Activated CD8-positive, alpha-beta memory T cell treated with anti-CD3 and anti-CD28 coated beads, Interleukin-2, amount 50 U/mL, for 24 hours (primary cell): ENCODE data around the gene LGALS1.
"Not testable (repeated sequence)": the region's sequence is repeated elsewhere in the genome, so short reads cannot be mapped to it uniquely, and the experiment has no call there.

Experiments used
- DNase-seq: peaks from one replicate; pipeline ENCODE4 v3.0.0-alpha.2; 2020; ENCODE audit errors: extremely low read depth

LGALS1 gene

DNA sequence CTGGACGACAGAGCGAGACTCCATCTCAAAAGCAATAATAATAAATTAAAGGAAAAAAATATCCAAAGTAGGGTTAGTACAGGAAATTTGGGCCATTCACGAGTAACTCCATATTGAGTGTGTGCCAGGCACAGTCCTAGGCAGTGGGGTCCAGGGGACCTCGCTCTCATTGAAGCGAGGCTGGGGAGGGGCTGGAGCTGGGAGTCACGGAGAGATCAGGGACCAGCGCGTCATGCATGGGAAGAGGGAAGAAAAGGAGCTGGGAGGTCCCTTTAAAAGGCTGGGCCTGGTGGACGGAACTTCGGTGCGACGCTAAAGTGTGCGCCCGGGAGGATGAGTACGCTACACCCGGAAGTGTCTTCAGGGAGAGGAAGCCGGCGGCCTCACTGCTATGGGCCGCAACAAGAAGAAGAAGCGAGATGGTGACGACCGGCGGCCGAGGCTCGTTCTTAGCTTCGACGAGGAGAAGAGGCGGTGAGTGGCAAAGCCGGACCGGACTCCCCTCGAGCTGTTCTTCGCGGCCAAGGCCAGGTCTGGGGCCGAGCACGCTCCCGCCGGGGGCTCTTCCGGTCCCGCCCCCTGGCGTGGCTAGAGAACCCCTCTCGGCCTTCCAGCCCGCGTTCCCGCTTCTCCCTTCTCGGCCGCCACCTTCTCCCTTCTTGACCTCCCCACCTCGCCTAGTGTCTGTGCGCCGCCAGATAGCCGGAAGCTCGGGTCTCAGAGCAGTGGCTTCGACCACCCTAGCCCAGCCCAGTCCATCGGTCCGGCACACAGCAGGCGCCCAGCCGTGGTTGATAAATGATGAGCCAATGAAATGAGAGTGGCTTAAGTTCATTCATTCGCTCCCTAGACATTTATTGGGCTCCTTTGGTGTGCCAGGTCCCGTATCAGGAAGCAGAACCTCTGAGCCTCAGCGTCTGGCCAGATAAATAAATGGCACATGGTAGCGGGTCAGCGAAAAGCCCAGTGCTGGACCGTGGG lies 10.9 kb downstream of the LGALS1 start, which contains the start of gene NOL12:
Gene NOL12 (plus strand): TSS at position 342 of the 981 bp plus-strand sequence. CDS start 50 bp downstream, at position 392.
- DNase-seq = no peak

DNA sequence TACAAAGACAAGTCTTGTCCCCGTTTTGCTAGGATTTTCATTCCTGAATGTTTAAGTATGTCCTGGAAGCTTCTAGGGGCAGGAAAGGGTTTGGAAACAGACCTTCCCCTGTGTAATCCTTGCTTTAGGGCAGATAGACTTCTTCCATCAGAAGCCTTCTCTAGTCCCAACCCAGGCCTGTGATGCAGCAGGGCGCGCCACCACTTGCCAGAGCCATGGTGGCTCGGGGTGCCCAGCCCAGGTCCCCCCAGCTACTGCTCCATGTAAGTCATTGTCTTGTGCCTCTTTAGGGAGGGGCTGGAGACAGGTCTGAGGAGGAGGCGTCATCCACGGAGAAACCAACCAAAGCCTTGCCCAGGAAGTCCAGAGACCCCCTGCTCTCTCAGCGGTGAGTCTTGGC lies 15.0 kb downstream of the LGALS1 start:
- DNase-seq = no peak

DNA sequence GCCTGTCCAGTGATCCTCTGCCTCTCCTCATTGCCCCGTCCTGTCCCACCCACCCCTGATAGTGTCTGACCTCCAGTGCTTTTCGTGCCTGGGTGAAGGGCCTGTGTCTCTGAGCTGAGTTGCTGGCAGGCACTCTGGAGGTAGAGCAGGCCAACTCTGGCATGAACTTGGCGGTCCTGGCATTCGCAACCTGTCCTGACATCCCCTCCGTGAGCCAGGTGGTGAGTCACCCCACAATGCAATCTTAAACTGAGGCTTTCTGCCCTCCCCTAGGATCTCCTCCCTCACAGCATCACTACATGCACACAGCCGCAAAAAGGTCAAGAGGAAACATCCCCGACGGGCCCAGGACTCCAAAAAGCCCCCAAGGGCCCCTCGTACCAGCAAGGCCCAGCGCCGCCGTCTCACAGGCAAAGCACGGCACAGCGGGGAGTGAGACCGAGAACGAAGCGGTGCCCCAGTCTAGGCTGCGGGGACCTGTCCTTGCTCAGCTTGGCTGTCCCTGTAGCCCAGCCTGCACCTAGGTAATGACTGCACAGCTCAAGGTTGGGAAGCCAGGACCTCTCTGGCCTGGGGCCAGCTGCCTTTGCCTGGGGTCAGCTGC lies 15.6 kb downstream of the LGALS1 start:
- no peak for DNase-seq

DNA sequence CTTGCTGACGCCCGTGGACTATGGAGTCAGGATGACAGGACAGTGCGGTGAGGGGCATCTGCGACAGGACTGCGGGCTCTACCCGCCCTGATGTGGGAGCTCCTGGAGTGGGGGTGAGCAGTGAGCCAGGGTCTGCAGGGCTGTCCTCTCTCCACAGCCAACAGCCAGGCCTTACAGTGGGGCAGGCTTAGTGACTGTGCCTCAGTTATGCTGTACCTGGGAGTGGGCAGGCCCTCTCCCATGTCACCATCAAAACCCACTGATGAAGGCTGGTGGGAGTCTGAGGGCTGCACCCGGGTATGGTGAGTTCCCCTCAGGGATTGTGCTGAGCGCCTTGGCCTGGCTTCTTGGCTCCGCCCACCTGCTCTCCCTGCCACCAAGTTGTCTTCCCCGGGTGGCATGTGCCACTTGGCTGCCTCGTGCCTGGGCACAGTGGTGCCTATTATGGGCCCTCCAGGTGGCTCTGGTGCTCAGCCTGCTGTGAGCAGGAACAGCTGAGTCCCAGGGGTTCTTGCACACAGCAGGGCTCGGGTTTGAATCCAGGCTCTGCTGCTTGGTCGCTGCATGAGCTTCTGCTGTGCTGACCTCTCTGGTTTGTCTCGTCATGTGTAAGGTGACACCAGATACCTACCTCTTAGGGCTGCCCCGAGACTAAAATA lies 17.3 kb downstream of the LGALS1 start:
- DNase-seq = no peak

DNA sequence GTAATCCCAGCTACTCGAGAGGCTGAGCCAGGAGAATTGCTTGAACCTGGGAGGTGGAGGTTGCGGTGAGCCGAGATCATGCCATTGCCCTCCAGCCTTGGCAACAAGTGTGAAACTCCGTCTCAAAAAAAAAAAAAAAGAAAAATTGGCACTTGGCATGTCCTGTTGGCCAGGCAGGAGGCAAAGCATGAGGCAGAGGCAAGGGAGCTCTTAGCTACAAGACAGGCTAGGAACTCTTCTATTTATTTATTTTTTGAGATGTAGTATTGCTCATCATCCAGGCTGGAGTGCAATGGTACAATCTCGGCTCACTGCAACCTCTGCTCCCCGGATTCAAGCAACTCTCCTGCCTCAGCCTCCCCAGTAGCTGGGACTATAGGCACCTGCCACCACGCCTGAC lies 18.7 kb downstream of the LGALS1 start:
- DNase-seq = not testable (repeated sequence)

DNA sequence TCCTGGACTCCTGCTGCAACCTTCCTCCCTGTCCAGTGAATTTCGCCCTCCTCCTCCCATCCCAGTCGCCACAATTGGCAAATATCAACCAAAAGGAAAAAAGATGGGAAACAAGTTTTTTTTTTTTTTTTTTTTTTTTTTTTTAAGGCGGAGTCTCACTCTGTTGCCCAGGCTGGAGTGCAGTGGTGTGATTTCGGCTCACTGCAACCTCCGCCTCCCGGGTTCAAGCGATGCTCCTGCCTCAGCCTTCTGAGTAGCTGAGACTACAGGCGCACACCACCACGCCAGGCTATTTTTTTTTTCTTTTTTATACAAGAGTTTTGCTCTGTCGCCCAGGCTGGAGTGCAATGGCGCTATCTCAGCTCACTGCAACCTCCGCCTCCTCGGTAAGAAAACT lies 20.8 kb downstream of the LGALS1 start:
- not testable (repeated sequence) for DNase-seq

DNA sequence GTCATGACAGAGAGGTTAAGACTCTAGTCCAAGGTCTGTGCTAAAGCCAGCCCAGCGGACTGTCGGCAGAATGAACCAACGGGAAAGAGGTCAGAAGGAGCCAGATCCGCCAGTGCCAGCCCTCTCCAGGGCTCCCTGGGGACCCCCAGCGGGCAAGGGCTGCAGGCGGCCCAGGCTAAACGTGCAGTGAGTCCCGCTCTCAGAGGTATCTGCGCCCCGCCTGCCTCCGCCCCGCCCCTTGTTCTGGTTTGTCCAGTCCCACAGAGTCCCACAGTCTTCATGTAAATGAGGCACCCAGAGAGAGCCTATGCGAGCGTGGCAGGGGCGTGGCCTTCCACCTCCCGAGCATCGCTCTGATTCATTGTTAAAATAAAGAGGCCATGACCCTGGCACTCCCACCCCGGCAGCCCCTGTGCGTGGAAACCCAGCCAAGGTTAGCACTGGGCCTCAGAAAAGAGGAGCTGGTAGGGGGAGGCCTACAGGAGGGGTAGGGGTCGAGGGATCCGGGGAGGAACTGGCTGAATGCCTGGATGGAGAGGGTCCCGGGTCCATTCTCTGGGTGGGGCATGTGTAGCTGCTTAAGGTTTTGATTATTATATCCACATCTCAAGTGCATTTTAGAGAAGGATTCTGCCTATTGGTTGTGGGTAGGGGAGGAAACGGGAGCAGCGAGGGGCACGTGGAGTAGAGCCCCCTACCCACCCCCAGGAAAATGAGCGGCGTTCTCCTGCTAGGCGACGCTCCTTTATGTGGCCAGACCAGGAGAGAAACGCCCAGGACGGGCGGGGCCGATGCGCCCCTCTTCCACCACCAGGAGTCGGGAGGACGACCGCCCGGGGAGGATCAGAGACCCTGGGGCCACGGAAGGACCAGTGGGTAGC lies 21.5 kb downstream of the LGALS1 start, which contains the start of gene TRIOBP:
Gene TRIOBP (plus strand): TSS at position 392 of the 881 bp plus-strand sequence. CDS start 4,318 bp downstream, outside the sequence.
- peak; percentile 70 for DNase-seq

DNA sequence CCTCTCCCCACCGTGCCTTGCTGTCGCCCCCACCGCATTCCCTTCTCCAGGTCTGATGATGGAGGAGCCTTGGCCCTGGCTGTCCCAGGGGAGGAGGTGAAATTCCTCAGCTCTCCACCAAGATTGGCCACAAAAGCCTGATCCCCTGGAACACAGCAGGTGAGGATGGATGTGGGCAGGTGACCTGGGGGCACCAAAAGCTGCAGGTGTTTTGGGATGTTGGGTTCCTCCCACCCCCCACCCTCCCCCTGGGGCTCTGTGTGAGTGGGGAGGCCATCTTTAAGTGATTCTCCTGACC lies 22.1 kb downstream of the LGALS1 start:
- no peak for DNase-seq

DNA sequence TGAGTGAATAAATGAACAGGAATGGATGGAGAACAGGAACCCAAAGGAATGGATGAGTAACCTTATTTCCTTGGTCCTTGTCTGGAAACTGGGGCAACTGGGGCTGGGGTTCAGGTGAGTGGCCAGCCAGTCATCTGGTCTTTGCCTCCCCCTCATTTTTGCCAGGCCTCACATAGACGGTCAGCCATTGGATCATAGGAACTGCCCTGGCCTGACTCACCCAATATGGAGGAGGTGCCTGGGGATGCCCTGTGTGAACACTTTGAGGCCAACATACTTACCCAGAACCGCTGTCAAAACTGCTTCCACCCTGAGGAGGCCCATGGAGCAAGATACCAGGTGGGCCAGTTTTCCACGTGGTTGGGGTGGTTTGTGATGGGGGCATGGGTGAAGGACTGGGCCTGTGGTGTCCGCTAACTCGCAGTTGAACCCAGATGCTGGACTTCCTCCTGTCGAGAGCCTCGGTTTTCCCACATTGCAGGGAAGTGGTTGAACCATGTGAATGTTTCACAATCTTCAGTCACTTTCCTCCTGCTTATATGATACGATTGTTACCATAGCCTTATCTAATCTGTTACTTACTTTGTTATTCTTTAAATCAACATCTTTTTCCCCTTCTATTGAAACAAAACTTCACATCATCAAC lies 25.8 kb downstream of the LGALS1 start:
- DNase-seq = no peak

DNA sequence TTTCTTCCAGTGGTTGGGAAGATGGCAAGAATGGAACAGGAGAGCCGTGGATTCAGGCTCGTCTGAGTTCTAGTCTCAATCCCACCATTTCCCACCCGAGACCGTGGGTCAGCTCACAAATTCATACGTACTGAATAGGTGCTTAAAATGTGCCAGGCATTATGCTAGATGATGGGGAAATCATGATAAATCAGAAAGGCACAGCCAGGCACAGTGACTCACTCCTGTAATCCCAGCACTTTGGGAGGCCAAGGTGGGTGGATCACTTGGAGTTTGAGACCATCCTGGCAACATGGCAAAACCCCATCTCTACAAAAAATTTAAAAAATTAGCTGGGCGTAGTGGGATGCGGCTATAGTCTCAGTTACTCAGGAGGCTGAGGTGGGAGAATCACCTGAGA lies 28.5 kb downstream of the LGALS1 start:
- DNase-seq = no peak

DNA sequence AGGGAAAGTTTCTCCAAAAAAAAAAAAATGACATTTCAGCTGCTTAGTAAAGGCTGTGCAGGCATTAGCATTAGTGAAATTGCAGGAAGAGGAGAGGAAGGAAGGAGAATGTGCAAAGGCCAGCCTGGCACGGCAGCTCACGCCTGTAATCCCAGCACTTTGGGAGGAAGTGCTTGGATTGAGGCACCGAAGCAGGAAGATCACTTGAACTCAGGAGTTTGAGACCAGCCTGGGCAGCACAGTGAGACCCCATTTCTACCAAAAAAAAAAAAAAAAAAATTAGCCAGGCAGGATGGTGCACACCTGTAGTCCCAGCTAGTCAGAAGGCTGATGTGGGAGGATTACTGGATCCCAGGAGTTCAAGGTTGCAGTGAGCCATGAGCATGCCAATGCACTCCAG lies 29.2 kb downstream of the LGALS1 start:
- DNase-seq = no peak

DNA sequence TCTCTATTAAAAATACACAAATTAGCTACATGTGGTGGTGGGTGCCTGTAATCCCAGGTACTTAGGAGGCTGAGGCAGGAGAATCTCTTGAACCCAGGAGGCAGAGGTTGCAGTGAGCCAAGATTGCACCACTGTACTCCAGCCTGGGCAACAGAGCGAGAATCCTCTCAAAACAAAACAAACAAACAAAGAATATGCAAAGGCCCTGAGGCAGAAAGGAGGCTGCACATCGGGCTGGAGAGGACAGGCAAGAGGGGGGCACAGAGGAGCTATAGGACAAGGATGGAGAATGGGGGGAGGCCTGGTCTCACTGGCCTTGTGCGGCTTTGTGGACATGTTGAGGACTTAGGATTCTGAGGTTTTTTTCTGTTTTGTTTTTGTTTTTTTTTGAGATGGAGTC lies 29.8 kb downstream of the LGALS1 start:
- DNase-seq = no peak

DNA sequence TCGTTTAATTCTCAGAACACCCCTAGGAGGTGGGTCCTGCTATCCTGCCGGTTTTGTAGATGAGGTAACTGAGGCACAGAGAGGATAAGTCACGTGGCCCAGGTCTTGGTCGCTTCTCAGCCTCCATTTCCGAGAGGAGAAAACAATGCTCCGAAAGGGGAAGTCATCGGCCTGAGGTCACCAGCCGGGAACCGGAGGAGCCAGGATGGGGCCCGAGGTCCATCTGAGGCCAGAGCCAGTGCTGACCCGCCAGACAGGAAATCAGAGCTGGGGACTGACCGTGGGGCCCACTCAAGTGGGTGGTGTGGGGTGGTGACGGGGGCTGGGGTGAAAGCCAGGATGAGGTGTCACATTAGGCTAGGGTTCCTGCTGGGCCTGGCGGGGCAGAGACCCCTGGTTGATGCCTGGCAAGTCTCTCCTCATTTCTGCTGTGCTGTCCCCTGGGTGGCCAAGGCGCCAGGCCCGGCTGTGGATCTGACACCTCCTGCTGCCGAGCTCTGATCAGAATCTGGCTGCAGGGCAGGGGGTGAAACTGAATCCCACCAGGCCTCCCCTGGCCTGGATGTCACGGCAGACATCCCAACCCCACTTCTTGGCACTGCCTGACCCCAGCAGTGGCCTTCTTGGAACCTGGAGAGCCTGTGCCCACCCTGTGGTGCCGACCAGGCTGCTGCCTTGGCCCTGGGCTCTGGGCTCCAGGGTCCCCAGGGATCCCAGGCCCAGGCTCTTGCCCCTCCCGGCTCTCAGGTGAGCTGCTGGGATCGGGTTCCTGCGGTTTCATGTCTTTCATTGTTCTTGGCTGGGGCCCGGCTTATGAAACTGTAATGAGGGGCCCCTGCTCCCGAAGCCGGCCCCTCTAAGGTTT lies 33.4 kb downstream of the LGALS1 start:
- DNase-seq = no peak

DNA sequence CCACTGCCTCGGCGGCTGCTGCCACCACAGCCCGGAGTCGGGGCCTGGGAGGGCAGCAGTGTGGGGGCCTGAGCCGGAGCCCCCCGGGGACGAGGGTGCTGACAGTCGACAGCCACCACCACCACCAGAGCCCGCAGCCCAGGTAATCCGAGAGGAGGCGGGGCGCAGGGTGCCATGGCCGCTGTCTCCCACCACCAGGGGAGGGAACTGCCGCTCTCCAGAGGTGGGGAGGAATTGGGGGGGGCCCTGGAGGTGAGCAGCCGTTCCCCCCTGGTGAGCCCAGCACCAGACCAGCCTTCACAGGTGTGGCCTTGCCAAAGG lies 34.0 kb downstream of the LGALS1 start:
- no peak for DNase-seq

DNA sequence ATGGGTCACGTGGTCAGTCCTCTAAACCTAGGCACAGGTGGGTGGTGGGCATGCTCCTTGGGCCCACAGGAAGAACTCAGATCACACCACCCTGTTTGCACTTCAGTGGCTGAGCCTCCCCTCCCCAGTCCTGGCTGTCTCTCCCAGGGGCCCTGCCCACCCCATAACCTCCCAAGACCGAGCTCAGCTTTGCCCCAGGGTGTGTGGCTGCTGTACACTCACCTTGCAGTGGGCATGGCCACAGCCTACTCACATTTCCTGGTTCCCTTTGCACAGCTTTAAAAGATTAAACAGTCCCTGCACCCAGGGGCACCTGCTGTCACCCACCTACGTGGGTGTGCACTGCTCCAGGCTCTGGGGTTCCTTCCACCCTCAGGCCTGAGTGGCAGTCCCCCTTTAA lies 35.2 kb downstream of the LGALS1 start:
- DNase-seq = no peak

DNA sequence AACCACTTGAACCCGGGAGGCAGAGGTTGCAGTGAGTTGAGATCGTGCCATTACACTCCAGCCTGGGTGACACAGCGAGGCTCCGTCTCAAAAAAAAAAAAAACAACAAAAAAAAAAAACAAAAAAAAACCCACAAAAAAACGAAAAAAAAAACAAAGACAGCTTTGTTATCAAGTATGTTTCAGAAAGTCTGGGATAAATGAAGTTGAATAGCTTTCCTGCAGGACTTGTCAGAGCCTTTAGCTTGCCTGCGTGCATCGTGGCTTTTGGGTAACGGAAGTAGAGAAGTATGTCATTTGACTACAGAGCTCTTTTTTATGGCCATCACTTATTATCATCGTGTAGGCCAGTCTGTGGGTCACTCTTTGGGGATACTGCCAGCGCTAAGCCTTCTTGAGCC lies 36.1 kb downstream of the LGALS1 start:
- no peak for DNase-seq

DNA sequence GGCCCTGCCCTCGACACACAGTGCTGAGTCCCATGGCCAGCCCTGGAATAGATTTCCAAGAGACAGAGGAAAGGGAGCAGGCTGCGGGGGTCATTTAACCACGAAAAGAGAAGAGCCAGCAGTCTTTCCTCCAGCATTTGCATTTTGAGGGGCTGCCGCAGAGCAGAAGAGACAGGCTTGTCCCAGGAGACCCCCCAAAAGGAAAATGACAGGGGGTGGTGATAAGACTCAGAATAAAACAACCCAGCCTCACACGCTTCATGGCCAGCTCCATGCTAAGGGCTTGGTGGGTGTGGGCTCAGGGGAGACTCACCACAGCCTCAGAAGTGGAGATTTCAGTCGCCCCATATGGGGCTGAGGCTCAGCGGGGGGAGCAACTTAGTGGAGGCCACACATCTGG lies 38.3 kb downstream of the LGALS1 start:
- no peak for DNase-seq

DNA sequence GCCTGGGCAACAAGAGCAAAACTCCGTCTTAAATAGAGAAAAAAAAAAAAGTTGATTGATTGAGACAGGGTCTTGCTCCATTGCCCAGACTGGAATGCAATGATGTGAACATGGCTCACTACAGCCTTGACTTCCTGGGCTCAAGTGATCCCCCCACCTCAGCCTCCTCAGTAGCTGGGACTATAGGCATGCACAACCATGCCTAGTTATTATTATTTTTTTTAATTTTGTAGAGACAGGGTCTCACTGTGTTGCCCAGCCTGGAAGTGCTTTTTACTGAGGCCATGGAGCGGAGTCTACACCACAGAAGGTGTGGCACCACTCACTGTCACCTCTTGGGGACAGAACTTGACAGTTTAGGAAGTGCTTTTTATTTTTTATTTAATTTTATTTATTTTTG lies 39.2 kb downstream of the LGALS1 start:
- no peak for DNase-seq

DNA sequence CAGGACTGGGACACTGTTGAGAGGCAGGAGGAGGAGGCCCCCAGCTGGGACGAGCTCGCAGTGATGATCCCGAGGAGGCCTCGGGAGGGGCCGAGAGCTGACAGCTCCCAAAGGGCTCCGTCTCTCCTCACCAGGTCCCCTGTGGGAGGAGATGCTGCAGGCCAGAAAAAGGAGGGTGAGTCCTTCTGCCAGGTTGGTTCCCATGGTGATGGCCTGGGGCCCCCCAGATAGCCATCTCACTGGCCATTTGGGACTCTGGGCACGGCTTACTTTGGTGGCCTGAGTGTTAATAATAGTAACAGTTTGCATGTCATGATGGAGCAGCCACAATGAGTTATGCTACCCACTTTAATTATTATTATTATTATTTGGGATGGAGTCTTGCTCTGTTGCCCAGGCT lies 40.3 kb downstream of the LGALS1 start:
- no peak for DNase-seq

DNA sequence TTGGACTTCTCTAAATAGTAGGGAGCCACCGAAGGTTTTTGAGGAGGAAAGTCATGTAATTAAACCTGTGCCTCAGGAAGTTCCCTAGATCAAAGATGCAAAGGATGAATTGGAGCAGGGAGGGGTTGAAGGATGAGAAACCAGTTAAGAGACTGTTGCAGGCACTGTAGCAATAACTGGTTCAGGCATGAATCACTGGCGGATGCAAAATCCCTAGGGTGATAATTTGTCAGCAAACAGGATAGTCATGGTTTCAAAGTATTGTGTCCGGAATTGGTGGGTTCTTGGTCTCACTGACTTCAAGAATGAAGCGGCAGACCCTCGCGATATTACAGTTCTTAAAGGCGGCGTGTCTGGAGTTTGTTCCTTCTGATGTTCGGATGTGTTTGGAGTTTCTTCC lies 41.3 kb downstream of the LGALS1 start:
- DNase-seq = no peak
